K562 (cell line): ENCODE measurements around the gene B4GALT1. TPM values are rescaled to one million over a fixed set of nuclear protein-coding genes. Genes with fewer than 3 reads are reported as not detected.

Experiments
- BRCA1 ChIP-seq, 2 experiments: fragments of 450-650 bp in 1 of 2; sonication (generic) in 1 of 2; formaldehyde crosslinking in 1 of 2; IDR thresholded peaks; 2 replicates each; pipeline versions ENCODE4 v1.5.0 to v1.6.1; 2017 to 2020; ENCODE audit warnings: mild to moderate bottlenecking in 1 of 2, missing genetic modification reagents in 1 of 2
- ETV1 ChIP-seq: fragments of 450-650 bp; conservative IDR thresholded peaks from 2 replicates; pipeline ENCODE4 v1.6.1; 2016; ENCODE audit warnings: missing genetic modification characterization, control low read depth, low read depth, missing compliant biosample characterization
- HDAC1 ChIP-seq, 2 experiments: fragments of 450-650 bp; IDR thresholded peaks; 2 replicates each; pipeline ENCODE4 v1.6.1; 2016 to 2017; ENCODE audit warnings: inconsistent platforms in 1 of 2, mild to moderate bottlenecking in 1 of 2, moderate library complexity in 1 of 2
- HNRNPLL ChIP-seq: fragments of 200-400 bp; formaldehyde crosslinking; IDR thresholded peaks from 2 replicates; pipeline ENCODE4 v1.6.1; 2017; ENCODE audit warnings: low read length, low read depth, mild to moderate bottlenecking; ENCODE audit not compliant: poor library complexity, severe bottlenecking
- KAT7 ChIP-seq: sonication (generic); formaldehyde crosslinking; IDR thresholded peaks from 2 replicates; pipeline ENCODE4 v1.8.0; 2022; ENCODE audit warnings: missing genetic modification reagents, mild to moderate bottlenecking, borderline replicate concordance
- KLF16 ChIP-seq: IDR thresholded peaks from 2 replicates; pipeline ENCODE4 v1.6.1; 2016; ENCODE audit warnings: antibody characterized with exemption
- MAFG ChIP-seq: fragments of 450-650 bp; conservative IDR thresholded peaks from 2 replicates; pipeline ENCODE4 v1.6.1; 2016; ENCODE audit warnings: missing genetic modification characterization, missing compliant biosample characterization
- MAFK ChIP-seq: IDR thresholded peaks from 2 replicates; pipeline ENCODE4 v1.6.1; 2011; ENCODE audit warnings: low read length, improper control_type of control experiment
- NBN ChIP-seq: fragments of 450-650 bp; IDR thresholded peaks from 2 replicates; pipeline ENCODE4 v1.6.1; 2016; ENCODE audit warnings: low read depth, mild to moderate bottlenecking
- NR3C1 ChIP-seq: sonication (generic); formaldehyde crosslinking; IDR thresholded peaks from 2 replicates; pipeline ENCODE4 v1.8.1; 2022; ENCODE audit warnings: missing genetic modification reagents
- STAG1 ChIP-seq: sonication (generic); formaldehyde crosslinking; IDR thresholded peaks from 2 replicates; pipeline ENCODE4 v1.5.0; 2020; ENCODE audit warnings: missing genetic modification reagents, borderline replicate concordance
- TAF9B ChIP-seq: fragments of 450-650 bp; IDR thresholded peaks from 2 replicates; pipeline ENCODE4 v1.6.1; 2018; ENCODE audit warnings: mild to moderate bottlenecking; ENCODE audit not compliant: partially characterized antibody
- TRIM28 ChIP-seq: fragments of 450-650 bp; IDR thresholded peaks from 2 replicates; pipeline ENCODE4 v1.6.1; 2017
- ZBED1 ChIP-seq: IDR thresholded peaks from 2 replicates; pipeline ENCODE4 v1.6.1; 2014
- ZNF197 ChIP-seq: fragments of 200-800 bp; sonication (Bioruptor generic); IDR thresholded peaks from 2 replicates; pipeline ENCODE4 v1.6.1; 2016; ENCODE audit warnings: low read depth, missing genetic modification characterization, missing compliant biosample characterization
- ZNF274 ChIP-seq: IDR thresholded peaks from 2 replicates; pipeline ENCODE4 v1.6.1; 2011; ENCODE audit warnings: low read depth, mild to moderate bottlenecking, low read length, moderate library complexity, borderline replicate concordance
- ZNF347 ChIP-seq: fragments of 450-650 bp; formaldehyde crosslinking; IDR thresholded peaks from 2 replicates; pipeline ENCODE4 v1.4.0; 2020; ENCODE audit warnings: low read depth, mild to moderate bottlenecking, moderate library complexity
- ZSCAN32 ChIP-seq: fragments of 450-650 bp; formaldehyde crosslinking; IDR thresholded peaks from 2 replicates; pipeline ENCODE4 v1.4.0; 2020; ENCODE audit warnings: mild to moderate bottlenecking, moderate library complexity
- polyA plus RNA-seq, 8 experiments: library from polyadenylated mRNA; depleted of rRNA in 4 of 8; stranded (reverse) in 5 of 8; unstranded in 3 of 8; fragments of >200 nt; fragmentation: Nextera tagmentation in 2 of 8; fragmentation: Illumina TruSeq in 1 of 8; extraction: Ambion mirVana in 2 of 8; extraction: Trizol in 1 of 8; gene quantifications; 2 replicates each; pipeline versions ENCODE4 v1.2.1 to v1.2.3, GENCODE V29; 2011 to 2014; ENCODE audit warnings: inconsistent platforms in 1 of 8, missing spikeins in 1 of 8
- total RNA-seq, 7 experiments: library from RNA; depleted of rRNA in 6 of 7; stranded (reverse); fragments of >200 nt in 6 of 7; fragmentation: Illumina TruSeq in 2 of 7; extraction: Trizol in 2 of 7; gene quantifications; 2 replicates each; pipeline versions ENCODE4 v1.2.1 to v1.2.3, GENCODE V29; 2011 to 2021; ENCODE audit warnings: low replicate concordance in 1 of 7
- TF ChIP-seq, protein P1 (sequence below), 2 experiments: fragments of 200-800 bp in 1 of 2; sonication (Bioruptor generic) in 1 of 2; sonication (generic) in 1 of 2; formaldehyde crosslinking in 1 of 2; IDR thresholded peaks in 1 of 2; conservative IDR thresholded peaks in 1 of 2; 2 replicates each; pipeline versions ENCODE4 v1.5.0 to v1.6.1; 2016 to 2020; ENCODE audit warnings: missing compliant biosample characterization in 1 of 2, missing genetic modification characterization in 1 of 2, missing genetic modification reagents in 1 of 2
- TF ChIP-seq, protein P2 (sequence below): fragments of 450-650 bp; conservative IDR thresholded peaks from 2 replicates; pipeline ENCODE4 v1.6.1; 2016; ENCODE audit warnings: missing genetic modification characterization, low read depth, mild to moderate bottlenecking, missing compliant biosample characterization, moderate library complexity
- TF ChIP-seq, protein P3 (sequence below), 2 experiments: fragments of 250-450 bp in 1 of 2; fragments of 450-650 bp in 1 of 2; sonication (Bioruptor Pico) in 1 of 2; IDR thresholded peaks; 2 replicates each; pipeline versions ENCODE4 v1.6.1 to v1.8.0; 2016 to 2021; ENCODE audit warnings: mild to moderate bottlenecking in 2 of 2, moderate library complexity in 2 of 2, missing compliant biosample characterization in 1 of 2, missing genetic modification characterization in 1 of 2
- TF ChIP-seq, protein P4 (sequence below), 2 experiments: fragments of 450-650 bp in 1 of 2; sonication (generic) in 1 of 2; formaldehyde crosslinking in 1 of 2; IDR thresholded peaks in 1 of 2; conservative IDR thresholded peaks in 1 of 2; 2 replicates each; pipeline versions ENCODE4 v1.6.1 to v1.8.1; 2016 to 2023; ENCODE audit warnings: mild to moderate bottlenecking in 2 of 2, moderate library complexity in 2 of 2, inconsistent platforms in 1 of 2, missing genetic modification reagents in 1 of 2

Gene B4GALT1
- total and polyA plus RNA-seq, 9 of the 15 experiments (the other 6 are each of a cell fraction or from before 2014, with no cell fraction given), result 4.1 to 26.8 (median 7.1) TPM

DNA sequence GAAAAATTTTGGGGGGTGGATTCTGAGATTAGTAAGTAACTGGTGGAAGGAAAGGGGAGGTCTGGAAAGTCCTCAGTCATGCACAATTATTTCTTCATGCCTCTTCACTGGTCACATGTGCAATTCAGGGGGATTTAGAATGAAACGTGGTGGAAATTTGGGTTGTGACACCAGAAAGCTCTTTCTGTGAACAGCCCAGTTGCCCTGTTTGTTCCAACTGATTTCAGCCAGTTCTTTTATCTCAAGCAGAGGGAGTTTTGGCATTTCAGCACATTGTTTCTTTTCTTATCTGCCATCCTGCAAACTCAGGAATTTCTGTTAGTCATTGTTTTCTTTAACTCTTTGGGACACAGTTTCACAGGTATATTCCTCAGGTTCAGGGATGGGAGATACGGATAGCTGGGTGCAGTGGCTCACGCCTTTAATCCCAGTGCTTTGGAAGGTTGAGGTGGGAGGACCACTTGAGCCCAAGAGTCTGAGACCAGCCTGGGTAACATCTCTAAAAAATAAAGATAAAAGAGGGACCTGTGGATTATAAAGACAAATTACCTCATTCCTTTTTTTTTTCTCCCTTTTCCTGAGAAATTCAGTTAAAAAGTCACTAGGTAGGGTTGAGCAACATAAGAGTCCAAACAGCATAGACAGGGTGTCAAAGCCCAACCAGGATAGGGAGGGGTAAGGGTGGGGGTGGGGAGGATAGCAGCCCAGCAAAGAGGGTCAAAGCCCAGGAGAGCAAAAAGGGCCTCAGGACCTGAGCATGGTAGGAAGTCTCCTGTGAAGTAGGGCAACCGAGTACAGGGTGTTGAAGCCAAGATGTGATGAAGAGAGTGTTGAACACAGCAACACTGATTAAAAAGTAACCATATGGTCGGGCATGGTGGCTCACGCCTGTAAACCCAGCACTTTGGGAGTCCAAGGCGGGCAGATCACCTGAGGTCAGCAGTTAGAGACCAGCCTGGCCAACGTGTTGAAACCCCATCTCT lies 5.4 kb upstream of the B4GALT1 start (continued):
- TF ChIP-seq TAF9B (peak; percentile 19), NR3C1 (no peak), KLF16 (peak; percentile 51; the same call in 1 of the 2 replicates), HNRNPLL (no peak), KAT7 (CRISPR knock-in tag) (no peak), ZNF197 (no peak), ZSCAN32 (no peak), MAFG (peak; percentile 79), ZNF347 (CRISPR knock-in tag) (no peak), STAG1 (no peak), NBN (no peak), BRCA1 (IDR thresholded peaks at IDR 0.05) (no peak), BRCA1 (CRISPR knock-in tag; IDR thresholded peaks at IDR 0.05) (no peak), ZBED1 (no peak), MAFK (no peak; the same call in 1 of the 2 replicates), ETV1 (no peak), HDAC1 (IDR thresholded peaks at IDR 0.05) (peak in 1 of 2 experiments; percentile 45; a peak in 1 of 4 replicates), TRIM28 (no peak), ZNF274 (no peak)
- TF ChIP-seq, protein P1, sequence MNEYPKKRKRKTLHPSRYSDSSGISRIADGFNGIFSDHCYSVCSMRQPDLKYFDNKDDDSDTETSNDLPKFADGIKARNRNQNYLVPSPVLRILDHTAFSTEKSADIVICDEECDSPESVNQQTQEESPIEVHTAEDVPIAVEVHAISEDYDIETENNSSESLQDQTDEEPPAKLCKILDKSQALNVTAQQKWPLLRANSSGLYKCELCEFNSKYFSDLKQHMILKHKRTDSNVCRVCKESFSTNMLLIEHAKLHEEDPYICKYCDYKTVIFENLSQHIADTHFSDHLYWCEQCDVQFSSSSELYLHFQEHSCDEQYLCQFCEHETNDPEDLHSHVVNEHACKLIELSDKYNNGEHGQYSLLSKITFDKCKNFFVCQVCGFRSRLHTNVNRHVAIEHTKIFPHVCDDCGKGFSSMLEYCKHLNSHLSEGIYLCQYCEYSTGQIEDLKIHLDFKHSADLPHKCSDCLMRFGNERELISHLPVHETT (CRISPR knock-in tag; conservative IDR thresholded peaks at IDR 0.05 in 1 of 2, IDR thresholded peaks at IDR 0.05 in 1 of 2), result no peak
- TF ChIP-seq, protein P2, sequence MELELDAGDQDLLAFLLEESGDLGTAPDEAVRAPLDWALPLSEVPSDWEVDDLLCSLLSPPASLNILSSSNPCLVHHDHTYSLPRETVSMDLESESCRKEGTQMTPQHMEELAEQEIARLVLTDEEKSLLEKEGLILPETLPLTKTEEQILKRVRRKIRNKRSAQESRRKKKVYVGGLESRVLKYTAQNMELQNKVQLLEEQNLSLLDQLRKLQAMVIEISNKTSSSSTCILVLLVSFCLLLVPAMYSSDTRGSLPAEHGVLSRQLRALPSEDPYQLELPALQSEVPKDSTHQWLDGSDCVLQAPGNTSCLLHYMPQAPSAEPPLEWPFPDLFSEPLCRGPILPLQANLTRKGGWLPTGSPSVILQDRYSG (tag), result no peak
- TF ChIP-seq, protein P3, sequence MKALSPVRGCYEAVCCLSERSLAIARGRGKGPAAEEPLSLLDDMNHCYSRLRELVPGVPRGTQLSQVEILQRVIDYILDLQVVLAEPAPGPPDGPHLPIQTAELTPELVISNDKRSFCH (CRISPR knock-in tag; IDR thresholded peaks at IDR 0.05), result no peak
- TF ChIP-seq, protein P3 (tag; IDR thresholded peaks at IDR 0.05), result no peak
- TF ChIP-seq, protein P4, sequence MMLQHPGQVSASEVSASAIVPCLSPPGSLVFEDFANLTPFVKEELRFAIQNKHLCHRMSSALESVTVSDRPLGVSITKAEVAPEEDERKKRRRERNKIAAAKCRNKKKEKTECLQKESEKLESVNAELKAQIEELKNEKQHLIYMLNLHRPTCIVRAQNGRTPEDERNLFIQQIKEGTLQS (IDR thresholded peaks at IDR 0.05), result peak; percentile 43; the same call in 1 of the 2 replicates
- TF ChIP-seq, protein P4 (CRISPR knock-in tag; conservative IDR thresholded peaks at IDR 0.05), result no peak
